T-helper 2 cell (primary cell): ENCODE measurements around the gene GRM5.
"Not testable (repeated sequence)": the region's sequence is repeated elsewhere in the genome, so short reads cannot be mapped to it uniquely, and the experiment has no call there.

Experiments used
- DNase-seq, 5 experiments: peaks; one replicate each; pipeline versions ENCODE4 v3.0.0 to v3.0.0-alpha.2; 2012 to 2022

GRM5 gene

GRCh38 chr11:88535916-88536547 lies 529.8 kb downstream of the GRM5 start:
- peak in 1 of 5 experiments; percentile 58 for DNase-seq

GRCh38 chr11:88535266-88535665 lies 530.5 kb downstream of the GRM5 start:
- no peak for DNase-seq

- not testable (repeated sequence) for DNase-seq
Observed at GRCh38 chr11:88534706-88535105, 531.1 kb downstream of the GRM5 start.

GRCh38 chr11:88534185-88534584 lies 531.6 kb downstream of the GRM5 start:
- DNase-seq, result no peak

- DNase-seq, result no peak
Observed at GRCh38 chr11:88533001-88533400, 532.8 kb downstream of the GRM5 start.

GRCh38 chr11:88531831-88532230 lies 534.0 kb downstream of the GRM5 start:
- DNase-seq, result no peak

GRCh38 chr11:88529426-88529825 lies 536.4 kb downstream of the GRM5 start:
- DNase-seq, result no peak

GRCh38 chr11:88523386-88524071 lies 542.3 kb downstream of the GRM5 start:
- no peak for DNase-seq

GRCh38 chr11:88522624-88523385 lies 543.0 kb downstream of the GRM5 start:
- DNase-seq, result no peak

- no peak for DNase-seq
Observed at GRCh38 chr11:88521799-88522201, 544.0 kb downstream of the GRM5 start.

- no peak for DNase-seq
Observed at GRCh38 chr11:88521399-88521798, 544.4 kb downstream of the GRM5 start.

GRCh38 chr11:88520391-88520790 lies 545.4 kb downstream of the GRM5 start:
- DNase-seq, result no peak

GRCh38 chr11:88515002-88515401 lies 550.8 kb downstream of the GRM5 start:
- DNase-seq, result no peak

- DNase-seq, result no peak
Observed at GRCh38 chr11:88511006-88511405, 554.8 kb downstream of the GRM5 start.

GRCh38 chr11:88508759-88509581 lies 556.8 kb downstream of the GRM5 start:
- peak in 1 of 5 experiments; percentile 41 for DNase-seq

- no peak for DNase-seq
Observed at GRCh38 chr11:88508418-88508758, 557.4 kb downstream of the GRM5 start.

GRCh38 chr11:88507771-88508417 lies 557.9 kb downstream of the GRM5 start:
- no peak for DNase-seq

- no peak for DNase-seq
Observed at GRCh38 chr11:88501541-88501940, 564.2 kb downstream of the GRM5 start.

- no peak for DNase-seq
Observed at GRCh38 chr11:88495836-88496235, 569.9 kb downstream of the GRM5 start.

GRCh38 chr11:88494848-88495247 lies 570.9 kb downstream of the GRM5 start:
- DNase-seq, result peak in 1 of 5 experiments; percentile 19

- DNase-seq, result no peak
Observed at GRCh38 chr11:88491674-88492073, 574.1 kb downstream of the GRM5 start.

GRCh38 chr11:88489030-88489429 lies 576.8 kb downstream of the GRM5 start:
- DNase-seq, result no peak
